ENCODE measurements around the gene ACSS3.

Gene ACSS3

DNA sequence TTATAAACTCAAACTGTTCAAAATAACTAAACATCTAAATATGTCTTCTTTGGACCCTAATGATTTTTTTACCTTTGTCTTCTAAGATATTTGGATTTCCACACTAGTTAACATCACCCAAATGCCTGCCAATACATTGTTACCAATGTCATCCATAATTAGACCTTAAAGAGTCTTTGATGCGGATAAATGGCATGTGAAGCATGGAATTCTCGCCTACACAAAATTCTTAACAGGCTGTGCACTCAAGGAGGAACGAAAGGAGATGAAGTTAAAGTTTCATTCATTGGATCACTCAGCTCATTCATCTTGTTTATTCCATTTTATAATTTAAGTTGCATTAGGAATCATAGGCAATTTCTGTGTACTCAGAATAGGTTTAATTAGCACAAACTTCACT, 219.7 kb downstream of the ACSS3 start:
- no peak for DNase-seq (ENCODE audit: low read depth)

DNA sequence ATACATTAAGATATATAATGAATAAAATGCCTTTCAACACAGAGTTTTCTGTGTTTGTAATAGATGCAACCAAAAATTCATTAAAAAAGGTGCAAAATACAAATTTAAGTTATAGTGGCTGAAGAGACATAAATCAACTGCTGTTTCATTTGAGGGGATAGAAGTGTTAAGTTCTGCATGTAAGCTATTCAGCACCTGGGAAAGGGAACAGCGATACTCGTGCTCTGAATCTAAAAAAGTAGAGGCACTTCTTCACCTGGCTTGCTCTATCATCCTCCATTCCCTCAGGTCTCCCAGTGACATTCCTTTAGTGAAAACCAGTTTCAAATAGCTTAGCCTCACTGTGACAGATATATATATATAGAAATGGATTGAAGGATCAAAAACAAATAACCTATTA, 222.6 kb downstream of the ACSS3 start:
- no peak for DNase-seq (ENCODE audit: low read depth)

DNA sequence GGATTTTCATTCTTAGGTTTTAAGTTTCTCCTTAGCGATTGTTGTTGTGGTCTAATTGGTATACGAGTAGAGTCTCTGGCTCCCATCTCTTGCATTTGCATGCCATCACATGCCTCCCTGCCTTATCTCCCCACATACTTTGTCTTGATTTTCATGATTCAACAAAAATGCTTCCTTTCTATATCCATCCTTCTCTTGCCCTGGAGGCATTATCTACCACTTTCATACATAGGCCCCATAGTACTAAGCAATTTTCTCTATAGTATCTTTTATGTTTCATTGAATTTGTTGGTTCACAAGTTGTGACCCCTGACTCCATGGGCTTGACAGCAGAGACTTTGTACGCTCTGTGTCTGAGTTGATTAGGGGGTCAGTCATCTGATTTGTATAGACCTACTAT, 226.1 kb downstream of the ACSS3 start:
- no peak for DNase-seq (ENCODE audit: low read depth)
